Measurements from ENCODE around the gene SELE.

SELE gene

DNA sequence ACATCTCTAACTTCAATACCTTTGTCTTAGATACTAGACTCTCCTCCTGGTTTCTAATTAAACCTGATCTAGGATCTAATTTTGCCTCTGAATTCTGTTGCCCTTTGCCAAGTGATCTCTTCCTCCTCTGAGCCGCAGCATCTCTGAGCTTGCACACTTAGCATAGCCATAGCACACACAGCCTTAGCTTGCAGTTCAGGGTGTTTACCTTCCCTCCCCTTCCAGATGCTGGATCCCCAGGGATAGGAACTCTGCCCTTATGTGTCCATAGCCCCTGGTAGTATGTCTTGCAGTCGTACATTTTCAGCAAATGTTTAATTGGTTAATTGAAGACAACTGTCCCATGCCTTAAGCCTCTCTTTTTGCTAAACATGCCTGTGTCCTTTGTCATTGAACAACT is 52.7 kb downstream of the SELE start:
- no peak for DNase-seq

DNA sequence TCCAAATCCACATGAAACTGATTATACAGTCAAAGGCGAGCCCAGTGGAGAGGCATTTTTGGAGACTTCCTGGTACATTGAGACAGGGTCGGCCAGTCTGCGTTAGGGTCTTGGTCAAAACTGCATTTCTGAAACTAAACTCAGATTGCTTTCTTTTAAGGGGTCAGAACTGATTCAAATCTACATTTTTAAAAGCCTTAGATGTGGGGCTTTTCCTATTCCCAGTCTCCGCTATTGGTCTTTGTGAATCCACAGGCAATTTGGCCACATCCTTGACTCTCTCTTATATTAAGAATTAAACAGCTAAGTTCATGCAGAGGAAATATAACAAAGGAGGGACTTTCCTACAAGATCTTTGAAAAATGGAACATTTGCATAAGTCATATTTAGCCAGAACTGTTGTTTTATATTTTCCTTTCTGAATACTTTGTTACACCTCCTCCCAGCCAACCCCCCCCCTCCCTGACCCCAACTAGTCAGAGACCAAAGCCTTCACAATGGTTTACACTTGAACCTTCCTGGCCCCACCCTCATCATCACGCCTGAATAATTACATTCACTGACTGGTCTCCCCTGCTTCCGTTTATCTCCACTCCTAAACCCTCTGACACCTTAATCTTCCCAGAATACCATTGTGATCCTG is 53.4 kb downstream of the SELE start:
- no peak for DNase-seq

DNA sequence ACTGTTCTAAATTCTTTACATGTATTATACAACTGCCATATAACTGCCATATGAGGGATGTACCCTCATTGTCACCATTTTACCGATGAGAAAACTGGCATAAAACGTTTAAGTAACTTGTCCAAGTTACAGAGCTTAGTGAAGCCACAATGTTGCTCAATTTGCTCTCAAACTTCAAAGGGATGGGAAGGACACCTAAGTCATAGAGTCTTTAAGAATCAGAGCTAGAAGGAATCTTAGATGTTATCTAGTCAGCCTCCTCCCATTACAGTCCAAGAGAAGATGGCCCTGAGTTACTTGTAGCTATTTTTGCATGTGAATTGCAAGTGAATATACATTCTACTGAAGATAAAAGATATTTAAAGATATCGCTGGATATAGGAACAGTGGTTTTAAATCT is 54.2 kb downstream of the SELE start:
- no peak for DNase-seq

DNA sequence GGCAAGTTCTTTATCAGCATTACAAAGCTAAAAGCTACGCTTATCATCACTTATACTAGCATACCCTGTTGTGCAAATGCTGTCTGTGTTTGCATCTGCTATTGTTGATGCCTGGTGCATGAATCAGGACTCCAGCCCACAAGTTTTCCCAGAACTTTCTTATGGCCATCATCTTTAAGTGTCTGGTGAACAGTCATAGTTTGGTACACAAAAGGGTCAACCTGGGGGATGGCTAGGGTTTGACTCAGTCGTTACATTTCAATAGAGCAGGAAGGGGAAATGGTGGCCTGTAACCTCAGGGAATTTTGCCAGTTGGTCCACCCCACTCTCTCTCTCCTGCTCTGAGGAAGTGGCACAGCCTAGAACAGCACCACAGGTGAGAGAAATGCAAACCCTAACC is 57.9 kb downstream of the SELE start:
- no peak for DNase-seq

Measured in NCI-H1105 (cell line).